ENCODE measurements around the gene NISCH.

Gene NISCH

GRCh38 chr3:52472239-52473000, 17.0 kb downstream of the NISCH start:
- DNase-seq, result no peak

- no peak for DNase-seq
Measured at GRCh38 chr3:52473026-52473425, 17.6 kb downstream of the NISCH start.

GRCh38 chr3:52477076-52477795, 21.8 kb downstream of the NISCH start:
- no peak for DNase-seq

GRCh38 chr3:52477796-52478095, 22.3 kb downstream of the NISCH start:
- DNase-seq, result no peak

- no peak for DNase-seq
Measured at GRCh38 chr3:52479037-52479876, 23.9 kb downstream of the NISCH start.

GRCh38 chr3:52479877-52480575, 24.6 kb downstream of the NISCH start:
- DNase-seq, result no peak

GRCh38 chr3:52480768-52481715, 25.6 kb downstream of the NISCH start:
- no peak for DNase-seq

GRCh38 chr3:52481819-52482521, 26.6 kb downstream of the NISCH start:
- DNase-seq, result no peak

- no peak for DNase-seq
Measured at GRCh38 chr3:52483081-52483480, 27.7 kb downstream of the NISCH start.

GRCh38 chr3:52483577-52484381, 28.4 kb downstream of the NISCH start:
- DNase-seq, result no peak

GRCh38 chr3:52484680-52485461, 29.5 kb downstream of the NISCH start:
- no peak for DNase-seq

- no peak for DNase-seq
Measured at GRCh38 chr3:52487050-52487787, 31.8 kb downstream of the NISCH start.

GRCh38 chr3:52487788-52488691, 32.6 kb downstream of the NISCH start:
- no peak for DNase-seq

- DNase-seq, result no peak
Measured at GRCh38 chr3:52488746-52489145, 33.3 kb downstream of the NISCH start.

- no peak for DNase-seq
Measured at GRCh38 chr3:52489453-52489852, 34.0 kb downstream of the NISCH start.

- DNase-seq, result no peak
Measured at GRCh38 chr3:52490035-52490938, 34.9 kb downstream of the NISCH start.
